Testis (tissue), 3 donors: ENCODE measurements around the gene NRROS. TPM values are rescaled to one million over a fixed set of nuclear protein-coding genes. Genes with fewer than 3 reads are reported as not detected.

Experiments used
- DNase-seq: peaks from one replicate; pipeline ENCODE4 v3.0.0-alpha.2; 2019
- H3K27ac ChIP-seq, 2 donors: fragments of 200-600 bp; sonication (generic); one replicate each; pipeline ENCODE4 v1.5.1; 2019
- H3K27me3 ChIP-seq: fragments of 200-600 bp; sonication (generic); one replicate; pipeline ENCODE4 v1.5.1; 2019
- H3K36me3 ChIP-seq: fragments of 200-600 bp; sonication (generic); one replicate; pipeline ENCODE4 v1.5.1; 2017; ENCODE audit warnings: low read depth; ENCODE audit errors: missing control alignments
- H3K4me1 ChIP-seq: fragments of 200-600 bp; sonication (generic); one replicate; pipeline ENCODE4 v1.5.1; 2019
- H3K4me3 ChIP-seq, 2 donors: fragments of 200-600 bp; sonication (generic); one replicate each; pipeline ENCODE4 v1.5.1; 2017 to 2019
- H3K9me3 ChIP-seq: fragments of 200-600 bp; sonication (generic); one replicate; pipeline ENCODE4 v1.5.1; 2017
- CTCF ChIP-seq, 3 experiments: fragments of 450-650 bp in 2 of 3; fragments of 200-600 bp in 1 of 3; sonication (generic) in 1 of 3; IDR thresholded peaks; one replicate each; pipeline ENCODE4 v1.5.1; 2016 to 2019; ENCODE audit warnings: antibody characterized with exemption in 3 of 3, mild to moderate bottlenecking in 2 of 3, moderate library complexity in 1 of 3
- POLR2A ChIP-seq: fragments of 450-650 bp; IDR thresholded peaks from one replicate; pipeline ENCODE4 v1.6.1; 2017; ENCODE audit warnings: antibody characterized with exemption, mild to moderate bottlenecking, moderate library complexity
- WGBS, 2 donors: methylation state at CpG; one replicate each; pipeline ENCODE4 v1.1.5; 2018; 5-methylcytosine and 5-hydroxymethylcytosine counted together
- intact Hi-C: fragments of 100-400 bp; cut with DNase I; formaldehyde crosslinking; loops from one replicate; pipeline ENCODE4 v1.15.1; 2023; ENCODE audit warnings: low total_unique reads
- polyA plus RNA-seq: library from polyadenylated mRNA; stranded (reverse); fragments of 350-450 nt; fragmentation: Illumina TruSeq; extraction: RNeasy Lipid Tissue Mini Kit (QIAGEN cat#74804); gene quantifications from one replicate; pipeline ENCODE4 v1.2.3, GENCODE V29; 2014; ENCODE audit warnings: low read depth, low replicate concordance; ENCODE audit not compliant: insufficient read depth
- total RNA-seq, 2 donors: library from RNA; depleted of rRNA; stranded (reverse); fragments of >200 nt; gene quantifications; one replicate each; pipeline ENCODE4 v1.2.3, GENCODE V29; 2016

NRROS gene
- total and polyA plus RNA-seq, 3 donors from 2014 or later = 2.8 to 5.5 (median 3.2) TPM

GRCh38 chr3:196684548-196685407 lies 45.3 kb downstream of the NRROS start:
- no peaks in the 10 kb centered on the region for H3K36me3 ChIP-seq
- H3K27me3 ChIP-seq = no peaks in the 10 kb centered on the region
- peaks cover 5% of the 10 kb centered on the region for H3K4me1 ChIP-seq
- no peak overlapping the region for H3K4me3 ChIP-seq
- WGBS, 2 donors = 49 to 56% methylated on average over 24 of the region's 24 CpGs
- peak; percentile 73 for DNase-seq
- intact Hi-C loops = loop anchor here (5.0 to 10.0 kb wide), 2 partner anchors 50 to 72 kb away; partner anchors contain the start of gene NRROS
- H3K9me3 ChIP-seq = no peaks in the 10 kb centered on the region
- TF ChIP-seq POLR2A (no peak), CTCF (IDR thresholded peaks at IDR 0.05) (peak; percentile 92 to 94 (median 93))
- no peak overlapping the region for H3K27ac ChIP-seq

GRCh38 chr3:196686436-196686835 lies 46.9 kb downstream of the NRROS start:
- Histone ChIP-seq H3K4me1 (peaks cover 5% of the 10 kb centered on the region), H3K36me3 (no peaks in the 10 kb centered on the region), H3K4me3 (no peak overlapping the region), H3K27me3 (no peaks in the 10 kb centered on the region), H3K27ac (no peak overlapping the region), H3K9me3 (no peaks in the 10 kb centered on the region)
- WGBS, 2 donors = 76 to 86% methylated on average over 2 of the region's 2 CpGs
- TF ChIP-seq CTCF (IDR thresholded peaks at IDR 0.05) = no peak
- no peak for TF ChIP-seq POLR2A
- intact Hi-C loops = loop anchor here (5.0 to 10.0 kb wide), 2 partner anchors 52 to 74 kb away; partner anchors contain the start of gene NRROS
- DNase-seq = no peak

GRCh38 chr3:196688349-196688748 lies 48.9 kb downstream of the NRROS start:
- Histone ChIP-seq H3K9me3 (no peaks in the 10 kb centered on the region), H3K27ac (no peak overlapping the region), H3K4me3 (no peak overlapping the region), H3K36me3 (no peaks in the 10 kb centered on the region), H3K4me1 (peaks cover 5% of the 10 kb centered on the region), H3K27me3 (no peaks in the 10 kb centered on the region)
- no peak for DNase-seq
- intact Hi-C loops = loop anchor here (5.0 to 10.0 kb wide), 2 partner anchors 54 to 76 kb away; partner anchors contain the start of gene NRROS
- WGBS, 2 donors = 27 to 72% methylated on average over 5 of the region's 5 CpGs
- TF ChIP-seq POLR2A (no peak), CTCF (IDR thresholded peaks at IDR 0.05) (no peak)

GRCh38 chr3:196689941-196690660 lies 50.6 kb downstream of the NRROS start:
- TF ChIP-seq POLR2A (no peak), CTCF (IDR thresholded peaks at IDR 0.05) (no peak)
- Histone ChIP-seq H3K27ac (no peak overlapping the region), H3K9me3 (no peaks in the 10 kb centered on the region), H3K27me3 (no peaks in the 10 kb centered on the region), H3K4me1 (peaks cover under 1% of the 10 kb centered on the region), H3K4me3 (no peak overlapping the region), H3K36me3 (no peaks in the 10 kb centered on the region)
- intact Hi-C loops = loop anchor here (5.0 to 10.0 kb wide), 2 partner anchors 55 to 78 kb away; partner anchors contain the start of gene NRROS
- DNase-seq = no peak
- 89 to 92% methylated on average over 17 of the region's 17 CpGs for WGBS, 2 donors
